IPS DF 19.7 (cell line): ENCODE results near the gene NUP205.
"Not testable (repeated sequence)": the region's sequence is repeated elsewhere in the genome, so short reads cannot be mapped to it uniquely, and the experiment has no call there.

Source experiments
- DNase-seq: peaks from one replicate; pipeline ENCODE4 v3.0.0-alpha.2; 2013; ENCODE audit warnings: low read depth, low spot score

Gene NUP205

GRCh38 chr7:135618510-135618909, 60.8 kb downstream of the NUP205 start:
- no peak for DNase-seq

- DNase-seq = no peak
These were observed 62.7 kb downstream of the NUP205 start for GRCh38 chr7:135620447-135620846.

GRCh38 chr7:135620980-135621850, 63.5 kb downstream of the NUP205 start:
- DNase-seq = peak; percentile 30

GRCh38 chr7:135634191-135634878, 76.6 kb downstream of the NUP205 start:
- DNase-seq = no peak

GRCh38 chr7:135639690-135640089, 82.0 kb downstream of the NUP205 start:
- not testable (repeated sequence) for DNase-seq

GRCh38 chr7:135644154-135644553, 86.4 kb downstream of the NUP205 start:
- DNase-seq = no peak

GRCh38 chr7:135644729-135645128, 87.0 kb downstream of the NUP205 start:
- no peak for DNase-seq

GRCh38 chr7:135645296-135645904, 87.7 kb downstream of the NUP205 start:
- no peak for DNase-seq

GRCh38 chr7:135647755-135648154, 90.0 kb downstream of the NUP205 start:
- no peak for DNase-seq

- DNase-seq = no peak
These were observed 90.5 kb downstream of the NUP205 start for GRCh38 chr7:135648235-135648634.

GRCh38 chr7:135650831-135651573, 93.3 kb downstream of the NUP205 start:
- DNase-seq = no peak

GRCh38 chr7:135653340-135654080, 95.8 kb downstream of the NUP205 start:
- no peak for DNase-seq

- DNase-seq = no peak
These were observed 100.8 kb downstream of the NUP205 start for GRCh38 chr7:135658564-135658963.

GRCh38 chr7:135659159-135659846, 101.6 kb downstream of the NUP205 start:
- no peak for DNase-seq

GRCh38 chr7:135661311-135662122, 103.8 kb downstream of the NUP205 start:
- DNase-seq = no peak

GRCh38 chr7:135662123-135662372, 104.3 kb downstream of the NUP205 start:
- DNase-seq = no peak

GRCh38 chr7:135662373-135663114, 104.8 kb downstream of the NUP205 start, which contains the start of gene STMP1:
Gene STMP1, plus strand, starts transcription at chr7:135662514.
- peak; percentile 63 for DNase-seq

- DNase-seq = no peak
These were observed 106.4 kb downstream of the NUP205 start for GRCh38 chr7:135664046-135664589.

- no peak for DNase-seq
These were observed 107.3 kb downstream of the NUP205 start for GRCh38 chr7:135665042-135665441.
